ENCODE measurements around the gene DSCAML1.

The DSCAML1 gene

DNA sequence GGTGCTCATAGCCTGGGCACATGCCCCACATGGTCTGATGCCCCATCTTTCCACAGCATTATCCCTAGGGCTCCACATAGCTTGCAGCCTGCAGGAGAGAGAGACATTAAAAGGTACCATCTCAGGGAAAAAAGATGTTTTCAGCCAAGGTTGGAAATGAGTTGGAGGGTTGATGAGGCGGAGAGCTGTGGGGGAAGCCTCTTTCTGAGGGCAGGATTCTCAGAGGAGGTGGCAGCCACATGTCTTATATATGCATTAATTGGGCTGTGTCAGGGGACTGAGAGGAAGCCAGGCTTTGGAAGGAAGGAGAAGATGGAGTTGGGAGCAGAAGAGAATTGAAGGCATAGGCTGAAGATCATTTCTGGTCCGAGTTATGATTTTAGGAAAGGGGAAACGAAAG is 411.5 kb downstream of the DSCAML1 start:
- no peak overlapping the region for H3K4me3 ChIP-seq (replicated peaks; ENCODE audit: low read depth, low read length)
- TF ChIP-seq, protein P1, sequence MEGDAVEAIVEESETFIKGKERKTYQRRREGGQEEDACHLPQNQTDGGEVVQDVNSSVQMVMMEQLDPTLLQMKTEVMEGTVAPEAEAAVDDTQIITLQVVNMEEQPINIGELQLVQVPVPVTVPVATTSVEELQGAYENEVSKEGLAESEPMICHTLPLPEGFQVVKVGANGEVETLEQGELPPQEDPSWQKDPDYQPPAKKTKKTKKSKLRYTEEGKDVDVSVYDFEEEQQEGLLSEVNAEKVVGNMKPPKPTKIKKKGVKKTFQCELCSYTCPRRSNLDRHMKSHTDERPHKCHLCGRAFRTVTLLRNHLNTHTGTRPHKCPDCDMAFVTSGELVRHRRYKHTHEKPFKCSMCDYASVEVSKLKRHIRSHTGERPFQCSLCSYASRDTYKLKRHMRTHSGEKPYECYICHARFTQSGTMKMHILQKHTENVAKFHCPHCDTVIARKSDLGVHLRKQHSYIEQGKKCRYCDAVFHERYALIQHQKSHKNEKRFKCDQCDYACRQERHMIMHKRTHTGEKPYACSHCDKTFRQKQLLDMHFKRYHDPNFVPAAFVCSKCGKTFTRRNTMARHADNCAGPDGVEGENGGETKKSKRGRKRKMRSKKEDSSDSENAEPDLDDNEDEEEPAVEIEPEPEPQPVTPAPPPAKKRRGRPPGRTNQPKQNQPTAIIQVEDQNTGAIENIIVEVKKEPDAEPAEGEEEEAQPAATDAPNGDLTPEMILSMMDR (IDR thresholded peaks at IDR 0.05; ENCODE audit: low read depth, low read length, missing control alignments): no peak
- no peak for DNase-seq (ENCODE audit: extremely low read depth, low read depth)

GRCh38 chr11:117384045-117384444 is 413.0 kb downstream of the DSCAML1 start:
- DNase-seq (ENCODE audit: extremely low read depth, low read depth): peak; percentile 40
- no peak overlapping the region for H3K4me3 ChIP-seq (replicated peaks; ENCODE audit: low read depth, low read length)
- TF ChIP-seq, protein P1 (IDR thresholded peaks at IDR 0.05; ENCODE audit: low read depth, low read length, missing control alignments): no peak

DNA sequence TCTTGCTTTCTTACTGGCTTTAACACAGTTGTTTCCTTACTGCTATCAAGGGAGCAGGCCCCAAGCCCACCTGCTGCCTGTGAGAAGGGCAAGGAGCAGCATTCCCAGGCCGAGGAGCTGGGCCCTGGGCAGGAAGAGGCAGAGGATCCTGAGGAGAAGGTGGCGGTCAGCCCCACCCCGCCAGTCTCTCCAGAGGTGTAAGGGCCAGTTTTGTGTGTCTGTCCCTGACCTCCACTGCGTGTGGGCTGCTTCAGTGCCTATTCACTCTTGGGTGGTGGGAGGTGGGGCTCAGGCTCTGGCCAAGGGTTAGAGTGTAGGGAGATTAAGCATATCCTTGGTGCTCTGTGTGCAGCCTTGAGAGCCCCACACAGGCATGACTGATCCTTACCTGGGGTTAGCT is 414.3 kb downstream of the DSCAML1 start:
- DNase-seq (ENCODE audit: extremely low read depth, low read depth): no peak
- TF ChIP-seq, protein P1 (IDR thresholded peaks at IDR 0.05; ENCODE audit: low read depth, low read length, missing control alignments): no peak
- no peak overlapping the region for H3K4me3 ChIP-seq (replicated peaks; ENCODE audit: low read depth, low read length)

DNA sequence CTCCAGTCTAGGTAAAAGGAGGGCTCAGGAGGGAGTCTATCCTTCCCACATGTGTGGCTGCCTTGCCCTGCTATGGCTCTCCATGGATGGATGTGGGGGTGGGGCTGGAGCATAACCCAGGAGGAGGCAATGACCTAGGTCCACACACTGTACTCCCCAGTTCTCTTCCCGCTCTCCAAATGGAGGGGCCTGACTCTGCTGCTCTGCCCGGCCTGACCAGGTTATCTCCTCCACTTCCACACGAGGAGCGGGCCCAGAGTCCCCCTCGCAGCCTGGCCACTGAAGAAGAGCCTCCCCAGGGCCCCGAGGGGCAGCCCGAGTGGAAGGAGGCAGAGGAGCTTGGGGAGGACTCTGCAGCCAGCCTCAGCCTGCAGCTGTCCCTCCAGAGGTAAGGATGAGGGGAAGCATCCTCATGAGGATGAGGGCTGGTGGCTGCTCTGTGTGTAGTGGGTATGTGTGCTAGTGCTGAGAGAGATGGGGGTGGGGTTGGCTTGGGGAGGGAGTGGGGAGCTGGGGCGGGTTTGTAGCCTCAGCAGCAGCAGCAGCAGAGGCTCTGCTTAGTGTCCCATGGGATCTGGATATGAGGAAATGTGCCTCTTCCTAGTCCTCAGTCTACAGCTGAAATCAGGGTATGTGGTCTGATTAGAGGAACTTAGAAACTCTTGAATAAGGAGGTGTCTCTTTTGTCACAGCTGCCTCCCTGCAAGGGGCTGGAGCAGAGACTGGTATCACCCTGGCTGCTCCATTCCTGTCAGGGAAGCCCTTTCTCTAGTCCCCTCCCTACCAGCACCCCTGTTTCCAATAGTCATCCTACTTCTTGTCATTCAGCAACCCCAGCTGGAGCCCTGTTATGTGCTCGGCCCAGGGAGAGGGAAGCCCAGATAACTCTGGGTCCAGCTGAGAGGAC is 415.3 kb downstream of the DSCAML1 start:
- no peak for DNase-seq (ENCODE audit: extremely low read depth, low read depth)
- TF ChIP-seq, protein P1 (IDR thresholded peaks at IDR 0.05; ENCODE audit: low read depth, low read length, missing control alignments): no peak
- H3K4me3 ChIP-seq (replicated peaks; ENCODE audit: low read depth, low read length): no peak overlapping the region

DNA sequence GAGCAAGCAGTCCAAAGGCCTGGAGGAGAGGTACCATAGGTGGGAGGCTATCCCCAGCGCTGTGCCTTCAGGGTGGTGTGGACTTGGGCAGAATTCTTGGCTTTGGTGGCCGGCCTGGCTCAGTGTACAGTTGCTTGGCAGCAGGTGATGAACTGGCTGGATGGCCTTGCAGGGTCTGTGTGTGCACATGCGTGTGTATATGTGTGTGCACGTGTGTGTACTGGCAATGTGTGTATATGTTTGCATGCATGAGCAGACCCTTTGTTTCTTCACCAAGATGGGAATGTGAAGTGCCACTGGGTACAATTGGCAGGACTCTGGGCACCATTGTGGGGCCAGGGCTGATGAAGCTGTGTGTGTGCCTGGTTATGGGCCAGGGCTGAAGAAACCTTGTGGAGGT is 416.3 kb downstream of the DSCAML1 start:
- no peak for DNase-seq (ENCODE audit: extremely low read depth, low read depth)
- TF ChIP-seq, protein P1 (IDR thresholded peaks at IDR 0.05; ENCODE audit: low read depth, low read length, missing control alignments): no peak
- H3K4me3 ChIP-seq (replicated peaks; ENCODE audit: low read depth, low read length): no peak overlapping the region

GRCh38 chr11:117378976-117379865 is 417.8 kb downstream of the DSCAML1 start:
- no peak overlapping the region for H3K4me3 ChIP-seq (replicated peaks; ENCODE audit: low read depth, low read length)
- TF ChIP-seq, protein P1 (IDR thresholded peaks at IDR 0.05; ENCODE audit: low read depth, low read length, missing control alignments): no peak
- no peak for DNase-seq (ENCODE audit: extremely low read depth, low read depth)
